K562 (cell line): Measurements from ENCODE around the gene CD55. TPM values are rescaled to one million over a fixed set of nuclear protein-coding genes. Genes with fewer than 3 reads are reported as not detected.

Experiments used
- CBFA2T2 ChIP-seq: fragments of 450-650 bp; conservative IDR thresholded peaks from 2 replicates; pipeline ENCODE4 v1.6.1; 2017; ENCODE audit warnings: mild to moderate bottlenecking
- CBFB ChIP-seq: sonication (generic); formaldehyde crosslinking; IDR thresholded peaks from 2 replicates; pipeline ENCODE4 v1.4.0; 2020; ENCODE audit warnings: mild to moderate bottlenecking, missing genetic modification reagents
- DNMT1 ChIP-seq: fragments of 450-650 bp; IDR thresholded peaks from 2 replicates; pipeline ENCODE4 v1.6.1; 2016; ENCODE audit warnings: antibody characterized with exemption, mild to moderate bottlenecking
- ELF1 ChIP-seq: fragments of 200-800 bp; sonication (Bioruptor generic); IDR thresholded peaks from 2 replicates; pipeline ENCODE4 v1.6.1; 2016; ENCODE audit warnings: missing genetic modification characterization, missing compliant biosample characterization
- FOSL1 ChIP-seq: fragments of 200-800 bp; sonication (Bioruptor generic); conservative IDR thresholded peaks from 2 replicates; pipeline ENCODE4 v1.6.1; 2016; ENCODE audit warnings: missing genetic modification characterization, missing compliant biosample characterization
- GATAD2B ChIP-seq: fragments of 450-650 bp; IDR thresholded peaks from 2 replicates; pipeline ENCODE4 v1.6.1; 2017; ENCODE audit warnings: mild to moderate bottlenecking, borderline replicate concordance
- GTF2E2 ChIP-seq: fragments of 200-800 bp; sonication (Bioruptor generic); IDR thresholded peaks from 2 replicates; pipeline ENCODE4 v1.6.1; 2016; ENCODE audit warnings: missing genetic modification characterization, missing compliant biosample characterization
- LCOR ChIP-seq: sonication (generic); formaldehyde crosslinking; IDR thresholded peaks from 2 replicates; pipeline ENCODE4 v1.8.0; 2022; ENCODE audit warnings: mild to moderate bottlenecking, missing genetic modification reagents
- MTA1 ChIP-seq: fragments of 450-650 bp; IDR thresholded peaks from 2 replicates; pipeline ENCODE4 v1.6.1; 2017; ENCODE audit warnings: borderline replicate concordance
- MYNN ChIP-seq, 2 experiments: sonication (generic); formaldehyde crosslinking in 1 of 2; IDR thresholded peaks; 2 replicates each; pipeline versions ENCODE4 v1.5.0 to v1.6.1; 2016 to 2020; ENCODE audit warnings: antibody characterized with exemption in 1 of 2, missing genetic modification reagents in 1 of 2
- NCOA2 ChIP-seq, 2 experiments: fragments of 450-650 bp; IDR thresholded peaks; 2 replicates each; pipeline ENCODE4 v1.6.1; 2018; ENCODE audit warnings: mild to moderate bottlenecking in 2 of 2, moderate library complexity in 1 of 2; ENCODE audit not compliant: partially characterized antibody in 2 of 2
- NFIX ChIP-seq: fragments of 250-450 bp; sonication (Bioruptor Pico); IDR thresholded peaks from 2 replicates; pipeline ENCODE4 v1.4.0; 2020; ENCODE audit warnings: low read depth, mild to moderate bottlenecking, moderate library complexity
- RAD51 ChIP-seq: fragments of 450-650 bp; IDR thresholded peaks from 2 replicates; pipeline ENCODE4 v1.7.1; 2016; ENCODE audit warnings: low read depth, mild to moderate bottlenecking, borderline replicate concordance
- RB1 ChIP-seq: fragments of 450-650 bp; IDR thresholded peaks from 2 replicates; pipeline ENCODE4 v1.6.1; 2017; ENCODE audit warnings: low read depth, mild to moderate bottlenecking
- RUNX1 ChIP-seq: sonication (generic); IDR thresholded peaks from 2 replicates; pipeline ENCODE4 v1.6.1; 2016; ENCODE audit warnings: antibody characterized with exemption, low read depth
- SMAD2 ChIP-seq: fragments of 150-350 bp; IDR thresholded peaks from 2 replicates; pipeline ENCODE4 v1.6.1; 2014; ENCODE audit warnings: low read depth, mild to moderate bottlenecking, low read length
- SNAPC5 ChIP-seq: fragments of 250-450 bp; sonication (Bioruptor Pico); IDR thresholded peaks from 2 replicates; pipeline ENCODE4 v1.8.0; 2021; ENCODE audit warnings: moderate library complexity, mild to moderate bottlenecking, inconsistent platforms
- SRSF1 ChIP-seq: fragments of 200-400 bp; formaldehyde crosslinking; IDR thresholded peaks from 2 replicates; pipeline ENCODE4 v1.6.1; 2017; ENCODE audit warnings: mild to moderate bottlenecking, low read depth, low read length, moderate library complexity
- TCF7 ChIP-seq: sonication (generic); IDR thresholded peaks from 2 replicates; pipeline ENCODE4 v1.6.1; 2016; ENCODE audit warnings: antibody characterized with exemption, borderline replicate concordance
- XRCC3 ChIP-seq: fragments of 450-650 bp; IDR thresholded peaks from 2 replicates; pipeline ENCODE4 v1.6.1; 2017; ENCODE audit warnings: mild to moderate bottlenecking, moderate library complexity
- ZBTB17 ChIP-seq: fragments of 450-650 bp; formaldehyde crosslinking; IDR thresholded peaks from 2 replicates; pipeline ENCODE4 v1.4.0; 2020; ENCODE audit warnings: mild to moderate bottlenecking
- ZFX ChIP-seq: sonication (generic); formaldehyde crosslinking; IDR thresholded peaks from 2 replicates; pipeline ENCODE4 v1.8.0; 2022; ENCODE audit warnings: mild to moderate bottlenecking, missing genetic modification reagents, moderate library complexity
- ZNF121 ChIP-seq: sonication (generic); formaldehyde crosslinking; conservative IDR thresholded peaks from 2 replicates; pipeline ENCODE4 v1.8.0; 2022; ENCODE audit warnings: missing genetic modification reagents
- ZNF551 ChIP-seq: fragments of 250-450 bp; sonication (Bioruptor Pico); IDR thresholded peaks from 2 replicates; pipeline ENCODE4 v1.5.0; 2021; ENCODE audit warnings: mild to moderate bottlenecking, moderate library complexity
- ZNF695 ChIP-seq: fragments of 450-650 bp; formaldehyde crosslinking; IDR thresholded peaks from 2 replicates; pipeline ENCODE4 v1.4.0; 2020; ENCODE audit warnings: mild to moderate bottlenecking, moderate library complexity
- ZNF766 ChIP-seq: fragments of 200-800 bp; sonication (Bioruptor generic); conservative IDR thresholded peaks from 2 replicates; pipeline ENCODE4 v1.6.1; 2016; ENCODE audit warnings: missing genetic modification characterization, missing compliant biosample characterization
- polyA plus RNA-seq, 8 experiments: library from polyadenylated mRNA; depleted of rRNA in 4 of 8; stranded (reverse) in 5 of 8; unstranded in 3 of 8; fragments of >200 nt; fragmentation: Nextera tagmentation in 2 of 8; fragmentation: Illumina TruSeq in 1 of 8; extraction: Ambion mirVana in 2 of 8; extraction: Trizol in 1 of 8; gene quantifications; 2 replicates each; pipeline versions ENCODE4 v1.2.1 to v1.2.3, GENCODE V29; 2011 to 2014; ENCODE audit warnings: inconsistent platforms in 1 of 8, missing spikeins in 1 of 8
- total RNA-seq, 7 experiments: library from RNA; depleted of rRNA in 6 of 7; stranded (reverse); fragments of >200 nt in 6 of 7; fragmentation: Illumina TruSeq in 2 of 7; extraction: Trizol in 2 of 7; gene quantifications; 2 replicates each; pipeline versions ENCODE4 v1.2.1 to v1.2.3, GENCODE V29; 2011 to 2021; ENCODE audit warnings: low replicate concordance in 1 of 7
- TF ChIP-seq, protein P1 (sequence below): IDR thresholded peaks from 3 replicates; pipeline ENCODE4 v1.6.1; 2011; ENCODE audit warnings: borderline replicate concordance, mild to moderate bottlenecking, moderate library complexity; ENCODE audit not compliant: insufficient read length; ENCODE audit errors: extremely low read depth

The CD55 gene
- total and polyA plus RNA-seq, 9 of the 15 experiments (the other 6 are each of a cell fraction or from before 2014, with no cell fraction given) = 17.7 to 150 (median 97.0) TPM

DNA sequence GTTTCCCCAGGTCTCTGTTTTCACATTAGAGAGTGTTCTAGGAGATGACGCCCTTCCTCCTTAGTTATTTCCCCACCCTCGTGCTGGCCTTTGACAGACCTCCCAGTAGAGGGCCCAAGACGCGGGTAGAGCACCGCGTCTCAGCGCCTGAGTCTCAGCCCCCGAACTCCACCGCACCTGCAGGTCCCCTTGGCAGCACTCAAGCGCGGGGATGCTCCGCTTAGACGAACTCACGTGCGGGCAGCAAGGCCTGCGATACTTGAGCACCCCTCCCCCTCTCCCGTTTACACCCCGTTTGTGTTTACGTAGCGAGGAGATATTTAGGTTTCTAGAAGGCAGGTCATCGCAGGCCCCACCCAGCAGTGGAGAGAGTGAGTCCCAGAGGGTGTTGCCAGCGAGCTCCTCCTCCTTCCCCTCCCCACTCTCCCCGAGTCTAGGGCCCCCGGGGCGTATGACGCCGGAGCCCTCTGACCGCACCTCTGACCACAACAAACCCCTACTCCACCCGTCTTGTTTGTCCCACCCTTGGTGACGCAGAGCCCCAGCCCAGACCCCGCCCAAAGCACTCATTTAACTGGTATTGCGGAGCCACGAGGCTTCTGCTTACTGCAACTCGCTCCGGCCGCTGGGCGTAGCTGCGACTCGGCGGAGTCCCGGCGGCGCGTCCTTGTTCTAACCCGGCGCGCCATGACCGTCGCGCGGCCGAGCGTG, at the start of gene CD55 (continued):
- TF ChIP-seq, protein P1, sequence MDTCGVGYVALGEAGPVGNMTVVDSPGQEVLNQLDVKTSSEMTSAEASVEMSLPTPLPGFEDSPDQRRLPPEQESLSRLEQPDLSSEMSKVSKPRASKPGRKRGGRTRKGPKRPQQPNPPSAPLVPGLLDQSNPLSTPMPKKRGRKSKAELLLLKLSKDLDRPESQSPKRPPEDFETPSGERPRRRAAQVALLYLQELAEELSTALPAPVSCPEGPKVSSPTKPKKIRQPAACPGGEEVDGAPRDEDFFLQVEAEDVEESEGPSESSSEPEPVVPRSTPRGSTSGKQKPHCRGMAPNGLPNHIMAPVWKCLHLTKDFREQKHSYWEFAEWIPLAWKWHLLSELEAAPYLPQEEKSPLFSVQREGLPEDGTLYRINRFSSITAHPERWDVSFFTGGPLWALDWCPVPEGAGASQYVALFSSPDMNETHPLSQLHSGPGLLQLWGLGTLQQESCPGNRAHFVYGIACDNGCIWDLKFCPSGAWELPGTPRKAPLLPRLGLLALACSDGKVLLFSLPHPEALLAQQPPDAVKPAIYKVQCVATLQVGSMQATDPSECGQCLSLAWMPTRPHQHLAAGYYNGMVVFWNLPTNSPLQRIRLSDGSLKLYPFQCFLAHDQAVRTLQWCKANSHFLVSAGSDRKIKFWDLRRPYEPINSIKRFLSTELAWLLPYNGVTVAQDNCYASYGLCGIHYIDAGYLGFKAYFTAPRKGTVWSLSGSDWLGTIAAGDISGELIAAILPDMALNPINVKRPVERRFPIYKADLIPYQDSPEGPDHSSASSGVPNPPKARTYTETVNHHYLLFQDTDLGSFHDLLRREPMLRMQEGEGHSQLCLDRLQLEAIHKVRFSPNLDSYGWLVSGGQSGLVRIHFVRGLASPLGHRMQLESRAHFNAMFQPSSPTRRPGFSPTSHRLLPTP = no peak
- TF ChIP-seq RB1 = peak; percentile 89; the same call in 1 of the 2 replicates
- TF ChIP-seq NCOA2 (IDR thresholded peaks at IDR 0.05; ENCODE audit: partially characterized antibody in 2 of 2) = no peak
- TF ChIP-seq ZBTB17 (CRISPR knock-in tag) = no peak
- peak; percentile 67; the same call in 1 of the 2 replicates for TF ChIP-seq MTA1
- TF ChIP-seq NFIX = no peak
- peak; percentile 89 for TF ChIP-seq FOSL1
- TF ChIP-seq ZNF551 (CRISPR knock-in tag) = no peak
- peak; percentile 31; the same call in 1 of the 2 replicates for TF ChIP-seq TCF7
- TF ChIP-seq SMAD2 = no peak
- TF ChIP-seq SNAPC5 (CRISPR knock-in tag) = no peak
- no peak for TF ChIP-seq XRCC3
- no peak for TF ChIP-seq ZNF695
- TF ChIP-seq ZNF121 = 0 out of 2 replicates have a peak, but pooled peaks have one; percentile 19
- peak; percentile 94 for TF ChIP-seq ZFX (CRISPR knock-in tag)
- TF ChIP-seq MYNN (IDR thresholded peaks at IDR 0.05) = peak; percentile 78
- no peak for TF ChIP-seq MYNN (CRISPR knock-in tag; IDR thresholded peaks at IDR 0.05)
- no peak; the same call in 1 of the 2 replicates for TF ChIP-seq RAD51
- TF ChIP-seq CBFB (CRISPR knock-in tag) = peak; percentile 99
- TF ChIP-seq RUNX1 = peak; percentile 60; the same call in 1 of the 2 replicates
- TF ChIP-seq LCOR (CRISPR knock-in tag) = peak; percentile 96
- no peak for TF ChIP-seq CBFA2T2
- no peak for TF ChIP-seq GATAD2B
- TF ChIP-seq DNMT1 = no peak
- no peak for TF ChIP-seq SRSF1
- TF ChIP-seq GTF2E2 (tag) = peak; percentile 62; the same call in 1 of the 2 replicates
- TF ChIP-seq ZNF766 (CRISPR knock-in tag) = peak; percentile 83
- TF ChIP-seq ELF1 = 0 out of 2 replicates have a peak, but pooled peaks have one; percentile 58
